22Rv1 (cell line): ENCODE data around the gene HPSE2.

Experiments used
- ZFX ChIP-seq: fragments of 450-650 bp; IDR thresholded peaks from 2 replicates; pipeline ENCODE4 v1.6.1; 2017; ENCODE audit warnings: antibody characterized with exemption, borderline replicate concordance
- TF ChIP-seq, protein P1 (sequence below): fragments of 450-650 bp; IDR thresholded peaks from 2 replicates; pipeline ENCODE4 v1.5.1; 2017; ENCODE audit warnings: mild to moderate bottlenecking

GRCh38 chr10:99207340-99207739 is 28.3 kb downstream of the HPSE2 start:
- TF ChIP-seq, protein P1, sequence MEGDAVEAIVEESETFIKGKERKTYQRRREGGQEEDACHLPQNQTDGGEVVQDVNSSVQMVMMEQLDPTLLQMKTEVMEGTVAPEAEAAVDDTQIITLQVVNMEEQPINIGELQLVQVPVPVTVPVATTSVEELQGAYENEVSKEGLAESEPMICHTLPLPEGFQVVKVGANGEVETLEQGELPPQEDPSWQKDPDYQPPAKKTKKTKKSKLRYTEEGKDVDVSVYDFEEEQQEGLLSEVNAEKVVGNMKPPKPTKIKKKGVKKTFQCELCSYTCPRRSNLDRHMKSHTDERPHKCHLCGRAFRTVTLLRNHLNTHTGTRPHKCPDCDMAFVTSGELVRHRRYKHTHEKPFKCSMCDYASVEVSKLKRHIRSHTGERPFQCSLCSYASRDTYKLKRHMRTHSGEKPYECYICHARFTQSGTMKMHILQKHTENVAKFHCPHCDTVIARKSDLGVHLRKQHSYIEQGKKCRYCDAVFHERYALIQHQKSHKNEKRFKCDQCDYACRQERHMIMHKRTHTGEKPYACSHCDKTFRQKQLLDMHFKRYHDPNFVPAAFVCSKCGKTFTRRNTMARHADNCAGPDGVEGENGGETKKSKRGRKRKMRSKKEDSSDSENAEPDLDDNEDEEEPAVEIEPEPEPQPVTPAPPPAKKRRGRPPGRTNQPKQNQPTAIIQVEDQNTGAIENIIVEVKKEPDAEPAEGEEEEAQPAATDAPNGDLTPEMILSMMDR, result no peak
- TF ChIP-seq ZFX, result no peak
